GM18867 (cell line): Measurements from ENCODE around the gene ZC3H13.
A peak's percentile ranks its signal among the peaks of the same experiment; 100 is the strongest.

Experiments used
- ATAC-seq: cut with Tn5 transposase; IDR thresholded peaks from one replicate; pipeline ENCODE4 v1.9.1; 2021; ENCODE audit warnings: mild to moderate bottlenecking, moderate library complexity; ENCODE audit not compliant: unreplicated experiment

The ZC3H13 gene

DNA sequence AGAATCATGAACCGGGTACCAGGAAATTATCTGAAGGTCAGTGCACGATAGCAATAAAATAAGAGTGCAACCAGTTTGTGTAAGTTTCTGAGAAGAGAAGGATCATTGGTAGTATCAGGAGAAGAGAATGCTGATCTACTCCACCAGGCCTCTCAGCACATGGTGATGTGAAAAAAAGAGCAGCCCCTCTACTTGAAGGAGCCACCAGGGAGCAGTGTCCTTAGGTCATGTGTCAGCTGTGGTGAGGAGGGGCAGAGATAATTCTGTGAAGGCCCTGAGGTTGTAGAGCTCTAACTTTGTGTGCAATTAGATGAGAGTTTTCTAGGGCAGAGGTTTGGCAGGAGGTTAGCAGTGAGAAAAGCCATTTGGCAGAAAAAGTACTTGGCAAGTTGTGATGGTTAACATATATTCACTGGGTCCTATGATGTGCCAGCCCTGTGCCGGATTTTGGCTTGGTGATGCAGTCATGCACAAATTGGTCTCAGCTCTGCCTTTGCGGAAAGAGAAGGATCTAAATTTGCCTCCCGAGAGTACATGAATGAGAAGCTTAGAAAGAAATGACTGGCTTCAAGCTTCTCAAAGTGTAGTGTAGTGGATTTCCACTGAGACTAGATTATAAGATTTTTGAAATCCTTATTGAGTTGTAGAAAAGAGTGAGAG lies 19.2 kb upstream of the ZC3H13 start:
- ATAC-seq: peak; percentile 92

DNA sequence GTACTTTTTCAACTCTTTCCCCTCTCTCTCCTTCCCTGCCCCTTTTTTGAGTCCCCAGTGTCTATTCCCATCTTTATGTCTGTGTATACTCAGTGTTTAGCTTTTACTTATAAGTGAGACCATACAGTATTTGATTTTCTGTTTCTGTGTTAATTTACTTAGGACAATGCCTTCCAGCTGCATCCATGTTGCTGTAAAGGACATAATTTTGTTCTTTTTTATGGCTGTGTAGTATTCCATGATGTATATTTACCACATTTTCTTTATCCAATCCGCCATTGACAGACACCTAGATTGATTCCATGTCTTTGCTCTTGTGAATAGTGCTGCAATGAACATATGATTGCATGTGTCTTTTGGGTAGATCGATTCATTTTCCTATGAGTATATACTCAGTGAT lies 10.7 kb upstream of the ZC3H13 start:
- no peak for ATAC-seq

DNA sequence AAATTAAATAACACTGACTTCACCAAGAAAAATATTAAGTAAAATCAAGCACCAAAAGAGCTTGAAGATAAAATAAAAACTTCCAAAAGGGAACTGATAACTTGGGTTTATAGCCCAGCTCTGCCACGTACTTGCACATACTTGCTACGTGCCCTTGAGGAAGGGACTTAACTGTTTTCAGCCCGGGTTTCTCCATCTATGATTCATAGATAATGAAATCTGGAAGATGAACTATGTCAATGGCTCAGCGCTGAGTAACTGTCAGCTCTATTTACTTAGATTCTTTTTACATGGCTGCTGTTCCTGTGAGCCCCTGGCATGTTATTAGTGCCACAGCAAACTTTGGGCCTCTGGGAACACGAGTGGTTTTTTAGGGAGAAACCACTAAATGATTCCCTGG lies 9.6 kb upstream of the ZC3H13 start:
- no peak for ATAC-seq

DNA sequence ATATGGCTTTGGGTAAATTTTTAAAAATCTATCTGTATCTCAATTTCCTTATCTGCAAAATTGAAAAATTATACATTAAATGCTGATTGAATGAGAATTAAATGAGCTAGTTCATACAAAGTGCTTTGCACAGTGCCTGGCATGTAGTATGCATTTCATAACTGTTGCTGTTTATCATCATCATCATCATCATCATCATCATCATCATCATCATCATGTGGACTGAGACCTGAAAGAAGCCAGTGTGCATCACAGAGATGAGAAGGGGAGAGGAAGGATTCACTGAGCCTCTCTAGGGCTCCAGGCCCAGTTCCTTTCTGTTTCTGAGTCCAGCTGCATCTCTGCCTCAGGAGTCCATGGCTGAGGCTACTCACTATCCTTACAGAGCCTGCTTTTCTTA lies 6.9 kb upstream of the ZC3H13 start:
- no peak for ATAC-seq

DNA sequence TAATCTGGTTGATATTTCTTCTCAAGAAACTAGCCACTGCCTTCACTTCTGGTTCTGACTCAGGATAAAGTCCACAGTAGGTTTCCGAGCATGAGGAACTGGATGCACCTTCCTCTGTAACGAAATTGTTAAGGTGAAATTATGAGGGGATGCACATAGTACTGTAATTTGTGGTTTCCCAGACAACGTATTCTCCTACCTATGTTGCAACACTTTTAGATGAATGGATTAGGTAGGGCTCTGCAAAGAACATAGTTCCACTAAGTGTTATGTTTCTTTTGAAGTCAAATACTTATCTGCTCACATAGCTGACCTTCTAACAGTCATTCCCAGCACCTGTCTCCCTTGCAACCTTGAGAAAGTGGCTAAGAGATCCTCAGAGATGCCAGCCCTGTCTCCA lies 5.7 kb upstream of the ZC3H13 start:
- ATAC-seq: no peak

DNA sequence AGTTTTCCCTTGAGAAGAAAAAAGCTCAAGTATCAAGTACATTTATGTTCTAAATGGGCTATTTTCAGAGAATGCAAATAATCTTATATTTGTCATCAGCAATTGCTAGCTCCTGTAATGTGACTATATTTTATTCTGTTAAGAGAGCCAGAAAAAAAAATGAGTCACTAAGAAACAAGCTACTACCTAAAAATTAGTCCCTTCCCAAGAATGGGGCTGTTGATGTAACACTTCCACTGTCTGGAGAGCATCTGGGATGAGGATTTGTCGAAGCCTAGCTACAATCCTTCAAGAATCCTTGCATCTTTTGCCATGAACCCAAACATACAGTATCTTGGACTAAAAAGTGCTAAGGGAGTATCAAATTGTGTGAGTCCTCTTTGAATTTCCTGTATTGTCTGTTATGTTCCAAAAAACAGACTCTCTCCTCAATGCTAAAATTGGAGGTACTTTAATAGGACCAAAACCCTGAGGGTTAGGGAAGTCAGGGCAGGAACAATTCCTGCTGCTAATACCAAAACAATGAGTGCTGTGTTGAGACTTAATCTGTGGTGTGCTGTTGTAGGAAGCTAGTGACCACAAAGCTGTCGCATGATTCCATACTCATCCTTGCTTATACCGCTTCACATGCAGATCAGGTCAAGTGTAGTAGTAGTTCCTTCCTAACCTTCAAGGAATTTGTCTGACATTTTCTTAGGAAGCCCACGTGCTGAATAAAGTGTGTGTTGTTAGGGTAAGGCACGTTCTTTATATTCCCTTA lies 4.9 kb upstream of the ZC3H13 start:
- ATAC-seq: no peak

DNA sequence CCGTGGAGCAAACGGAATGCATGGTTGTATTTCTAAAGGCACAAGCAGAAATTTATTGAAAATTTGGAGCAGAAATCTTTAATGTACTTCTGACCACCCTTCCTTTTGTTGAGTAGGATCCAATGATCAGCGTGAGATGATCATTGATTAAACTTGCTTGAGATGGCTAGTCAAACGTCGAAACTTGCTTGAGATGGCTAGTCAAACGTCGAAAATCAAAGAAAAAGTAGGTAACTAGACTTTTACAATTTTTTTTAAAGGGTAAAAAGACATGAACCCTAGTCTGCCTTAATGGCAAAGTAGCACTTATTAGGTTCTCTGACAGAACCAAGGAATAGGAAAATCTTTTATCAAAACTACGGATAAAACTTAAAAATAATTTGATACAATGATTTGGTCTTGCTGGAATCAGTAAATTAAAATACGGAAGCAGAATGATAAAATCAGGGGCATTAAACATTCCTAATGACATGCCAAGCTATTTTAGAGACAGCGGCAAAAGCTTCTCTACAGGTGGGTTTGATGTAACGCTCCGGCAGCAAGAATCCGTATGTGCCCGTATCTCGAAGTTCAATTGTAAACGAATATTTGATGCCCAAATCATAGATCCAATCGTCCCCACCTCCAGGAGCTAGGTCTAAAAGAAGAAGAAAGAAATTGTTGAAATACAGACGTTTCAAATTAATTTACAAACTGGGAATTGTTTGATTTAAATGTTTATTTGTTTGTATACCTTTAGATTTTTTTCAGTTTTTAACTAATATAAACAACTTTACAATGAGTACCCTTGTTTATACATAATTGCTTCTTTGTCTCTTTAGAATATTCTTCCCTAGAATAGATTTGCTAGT lies 841 bp upstream of the ZC3H13 start:
- no peak for ATAC-seq

DNA sequence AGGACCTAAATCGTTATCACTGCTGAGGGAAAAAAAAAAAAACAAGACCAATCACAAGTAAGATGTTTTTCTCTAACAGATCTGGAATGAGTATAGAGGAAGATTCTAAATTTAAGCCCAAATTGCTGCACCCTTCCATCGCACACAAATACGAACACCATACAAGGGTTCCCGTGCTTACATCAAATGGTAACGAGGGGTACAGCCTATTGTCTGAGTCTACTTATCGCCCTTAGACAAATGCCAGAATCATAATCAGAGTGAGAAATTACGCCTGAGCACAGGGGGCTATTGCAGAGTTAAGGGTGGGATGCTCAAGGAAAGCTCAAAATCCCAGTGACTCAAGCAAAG lies 603 bp downstream of the ZC3H13 start:
- peak; percentile 3 for ATAC-seq

DNA sequence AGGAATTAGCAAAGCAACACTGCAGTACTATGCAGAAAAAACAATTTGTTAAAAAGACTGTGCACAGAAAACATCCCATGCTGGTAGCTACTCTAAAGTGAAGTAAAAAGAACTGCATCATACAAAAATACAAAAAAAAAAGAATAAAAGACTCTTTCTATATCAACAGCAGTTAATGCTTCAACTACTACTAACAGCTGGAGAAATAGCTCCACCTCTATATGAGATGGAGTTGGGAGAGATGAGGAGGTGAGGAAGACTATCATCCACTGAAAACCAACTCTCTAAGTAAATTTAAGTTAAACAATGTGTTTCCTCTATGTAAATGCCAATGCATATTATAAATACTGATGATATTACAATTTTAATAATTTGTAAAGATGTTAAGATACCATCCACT lies 1.8 kb downstream of the ZC3H13 start:
- no peak for ATAC-seq

DNA sequence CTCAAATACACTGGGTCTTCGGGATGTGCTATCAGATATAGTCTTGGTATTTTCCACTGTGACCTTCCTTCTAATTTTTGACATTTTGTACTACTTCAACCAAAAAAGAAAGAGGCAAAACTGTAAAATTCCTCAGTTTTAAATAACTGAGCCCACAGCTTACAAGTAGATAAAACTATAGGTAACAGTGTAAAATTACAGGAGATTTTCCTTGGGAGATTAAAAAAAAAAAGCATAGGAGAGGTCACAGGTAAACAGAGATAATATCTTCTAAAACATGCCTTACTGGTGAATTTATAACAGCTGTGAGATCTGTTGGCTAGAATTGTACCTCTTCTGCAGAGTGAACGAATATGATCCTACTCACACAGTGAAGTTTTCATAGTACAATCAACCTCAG lies 7.1 kb downstream of the ZC3H13 start:
- ATAC-seq: no peak

DNA sequence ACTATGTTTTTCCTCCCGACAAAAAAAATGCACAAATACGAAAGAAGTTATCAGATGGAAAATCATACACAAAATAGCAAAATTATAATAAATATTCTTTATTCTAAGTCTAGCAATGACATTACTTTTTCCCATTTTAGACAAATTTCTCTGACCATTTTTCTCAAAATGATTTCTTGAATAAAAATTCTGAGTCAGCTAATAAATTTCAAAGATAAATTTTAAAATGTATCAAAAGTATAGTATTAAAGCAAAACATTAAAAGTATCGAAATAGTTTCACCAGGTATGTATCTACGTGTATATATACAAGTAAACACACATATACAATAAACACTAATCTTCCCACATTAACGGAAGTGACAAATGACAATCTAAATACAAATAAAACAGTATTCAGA lies 8.9 kb downstream of the ZC3H13 start:
- ATAC-seq: no peak

DNA sequence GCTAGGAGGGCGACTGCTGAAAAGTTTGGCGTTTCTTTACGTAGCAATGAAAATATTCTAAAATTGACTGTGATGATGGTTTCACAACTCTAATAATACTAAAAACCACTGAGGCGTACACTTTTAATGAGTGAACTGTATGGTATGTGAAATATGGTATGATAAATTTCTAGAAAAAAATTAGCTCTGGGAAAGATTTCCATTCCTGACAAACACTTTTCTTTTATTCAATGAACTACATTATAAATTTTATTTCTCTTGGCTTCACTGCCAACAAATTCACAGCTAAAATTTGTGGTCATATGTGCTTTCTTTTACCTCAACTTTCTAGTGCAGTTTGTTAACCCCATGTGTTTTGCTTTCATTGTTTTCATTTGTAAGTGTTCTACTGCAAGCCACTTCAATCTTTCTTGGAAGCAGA lies 11.1 kb downstream of the ZC3H13 start:
- ATAC-seq: no peak

DNA sequence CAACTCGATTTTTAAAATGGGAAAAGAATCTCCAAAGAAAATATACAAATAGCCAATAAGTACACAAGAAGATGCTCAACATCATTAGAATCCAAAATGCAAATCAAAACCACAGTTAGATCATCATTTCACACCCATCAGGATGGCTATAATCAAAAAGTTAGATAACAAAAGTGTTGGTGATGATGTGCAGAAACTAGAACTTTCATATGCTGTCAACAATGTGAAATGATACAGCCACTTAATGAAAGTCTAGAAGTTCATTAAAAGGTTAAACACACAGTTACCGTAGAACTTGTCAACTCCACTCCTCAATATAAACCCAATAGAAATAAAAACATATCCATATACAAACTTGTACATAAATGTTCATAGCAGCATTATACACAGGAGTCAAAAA lies 11.8 kb downstream of the ZC3H13 start:
- ATAC-seq: no peak

DNA sequence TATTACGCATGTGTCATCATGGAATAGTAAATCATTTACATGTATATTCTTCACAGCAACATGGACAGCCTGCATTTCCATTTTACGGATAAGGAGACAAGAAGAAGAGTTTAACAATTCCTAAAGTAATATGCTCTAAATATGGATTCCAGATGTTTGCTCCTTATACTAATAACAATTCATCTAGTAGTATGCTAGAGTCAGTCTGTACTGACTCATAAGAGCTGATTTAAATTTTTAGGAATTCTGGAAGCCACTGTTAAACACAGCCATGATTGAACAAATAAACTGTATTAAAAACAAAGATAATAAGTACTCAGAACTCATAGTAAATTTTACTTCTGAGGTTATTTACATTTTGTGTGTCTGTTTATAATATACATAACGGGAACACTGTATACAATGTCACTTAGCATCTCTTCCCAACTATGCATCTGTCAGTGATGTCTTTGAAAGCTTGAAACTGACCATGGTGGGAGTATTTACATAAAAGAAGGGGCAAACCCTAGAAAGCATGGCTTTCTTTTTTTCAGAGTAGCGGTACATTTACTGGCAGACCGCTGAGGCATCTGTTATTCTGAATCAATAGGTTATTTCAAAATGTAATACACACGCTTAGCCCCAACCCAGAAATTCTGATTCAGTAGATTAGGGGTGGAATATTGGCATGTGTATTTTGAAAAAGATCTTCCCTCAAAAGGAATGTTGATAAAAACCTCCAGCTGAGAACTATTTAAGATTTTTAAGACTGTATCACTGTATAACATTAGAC lies 12.9 kb downstream of the ZC3H13 start:
- ATAC-seq: no peak

DNA sequence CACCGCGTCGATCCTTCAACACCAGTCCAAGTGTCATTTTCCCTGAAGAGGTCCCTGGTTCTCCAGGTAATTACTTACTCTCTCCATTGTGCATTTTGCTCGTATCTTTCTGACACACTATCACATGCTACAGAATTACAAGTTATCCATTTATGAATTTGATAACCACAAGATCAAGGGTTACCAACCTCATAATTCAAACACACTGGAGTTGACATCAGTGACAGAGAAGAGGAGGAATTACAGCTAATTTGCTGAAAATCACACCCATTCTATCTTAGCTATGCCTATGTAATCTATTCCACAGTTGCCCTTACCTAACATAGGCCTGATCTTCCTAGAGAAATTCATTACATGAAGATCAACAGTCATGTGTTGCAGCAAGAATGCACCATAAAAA lies 14.2 kb downstream of the ZC3H13 start:
- ATAC-seq: no peak

DNA sequence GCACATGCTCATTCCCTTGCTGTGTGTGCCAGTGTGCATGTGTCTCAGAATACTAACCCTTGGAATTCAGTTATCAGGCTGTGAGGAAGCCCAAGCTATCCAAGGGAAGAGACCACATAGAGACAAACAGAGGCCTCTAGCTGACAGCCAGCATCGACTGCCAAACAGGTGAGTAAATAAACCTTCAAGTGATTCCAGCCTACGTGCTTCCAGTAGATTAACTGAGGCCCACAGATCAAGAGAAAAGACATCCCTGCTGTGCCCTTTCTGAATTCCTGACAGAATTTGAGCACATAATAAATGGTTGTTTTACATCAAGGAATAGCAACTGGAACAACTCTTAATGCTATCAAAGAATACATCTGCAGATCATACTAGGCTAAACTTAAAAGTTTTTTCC lies 17.5 kb downstream of the ZC3H13 start:
- ATAC-seq: no peak

DNA sequence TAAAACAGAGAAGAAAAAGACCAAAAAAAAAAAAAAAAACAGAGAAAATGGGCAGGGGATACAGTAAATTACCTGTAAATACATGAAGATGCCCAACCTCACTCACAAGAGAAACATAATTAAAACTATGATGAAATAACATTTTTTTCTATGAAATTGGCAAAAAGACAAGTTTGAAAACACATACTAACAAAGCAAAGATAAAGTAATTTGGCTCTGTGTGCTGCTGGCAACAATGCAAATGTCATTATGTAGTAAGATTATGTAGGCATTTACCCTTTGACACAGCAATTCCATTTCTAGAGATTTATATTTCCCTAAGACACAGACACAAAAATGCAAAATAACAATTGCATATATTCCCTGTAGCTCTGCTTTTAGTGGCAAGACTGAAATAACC lies 20.2 kb downstream of the ZC3H13 start:
- no peak for ATAC-seq

DNA sequence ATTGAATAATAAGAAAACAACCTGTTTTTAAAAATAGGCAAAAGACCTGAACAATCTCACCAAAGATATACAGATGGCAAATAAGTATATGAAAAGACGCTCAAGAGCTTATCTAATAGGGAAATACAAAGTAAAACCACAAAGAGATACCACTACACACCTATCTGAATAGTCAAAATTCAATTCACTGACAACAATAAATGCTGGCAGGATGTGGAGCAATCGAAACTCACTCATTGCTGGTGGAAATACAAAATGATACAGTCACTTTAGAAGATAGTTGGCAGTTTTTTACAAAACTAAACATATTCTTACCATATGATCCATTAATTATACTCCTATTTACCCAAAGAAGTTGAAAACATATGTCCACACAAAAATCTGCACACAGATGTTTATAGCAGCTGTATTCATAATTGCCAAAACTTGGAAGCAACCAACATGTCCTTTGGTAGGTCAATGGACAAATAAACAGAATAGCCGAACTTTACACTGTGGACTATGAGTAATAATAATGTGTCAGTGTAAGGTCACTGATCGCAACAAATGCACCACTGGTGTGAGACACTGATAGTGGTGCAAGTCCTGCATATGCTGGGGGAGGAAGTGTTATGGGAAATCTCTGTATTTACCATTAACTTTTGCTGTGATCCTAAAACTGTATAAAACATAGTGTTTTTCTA lies 20.8 kb downstream of the ZC3H13 start:
- no peak for ATAC-seq

DNA sequence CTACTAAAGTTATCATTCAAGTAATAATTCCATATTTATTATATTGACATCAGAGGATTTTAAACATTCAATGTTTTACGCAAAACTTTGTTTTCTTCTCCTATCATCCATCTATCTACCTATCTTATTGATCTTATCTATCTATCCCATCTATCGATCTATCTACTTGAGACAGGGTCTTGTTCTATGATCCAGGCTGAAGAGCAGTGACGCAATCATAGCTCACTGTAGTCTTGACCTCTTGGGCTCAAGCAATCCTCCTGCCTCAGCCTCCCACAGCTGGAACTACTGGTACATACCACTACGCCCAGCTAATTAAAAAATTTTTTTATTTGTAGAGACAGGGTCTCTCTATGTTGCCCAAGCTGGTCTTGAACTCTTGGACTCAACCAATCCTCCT lies 27.4 kb downstream of the ZC3H13 start:
- ATAC-seq: no peak

DNA sequence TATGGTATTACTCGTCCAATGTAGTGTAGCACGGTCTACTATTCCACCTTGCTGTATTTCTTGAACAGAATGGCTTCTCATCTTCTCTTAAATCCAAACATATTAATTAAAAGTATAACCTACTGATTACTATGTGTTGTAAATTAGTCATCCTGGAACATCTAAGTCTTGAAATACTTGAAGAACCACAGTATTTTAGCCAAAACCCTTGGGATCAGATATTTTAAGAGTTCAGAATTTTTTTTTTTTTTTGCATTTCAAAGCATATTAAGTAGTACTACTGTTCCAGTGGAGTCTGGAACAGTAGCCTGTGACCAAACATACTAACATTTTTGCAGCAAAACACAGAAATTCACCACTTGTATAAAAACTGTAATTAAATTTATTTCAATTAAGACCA lies 30.1 kb downstream of the ZC3H13 start:
- no peak for ATAC-seq

DNA sequence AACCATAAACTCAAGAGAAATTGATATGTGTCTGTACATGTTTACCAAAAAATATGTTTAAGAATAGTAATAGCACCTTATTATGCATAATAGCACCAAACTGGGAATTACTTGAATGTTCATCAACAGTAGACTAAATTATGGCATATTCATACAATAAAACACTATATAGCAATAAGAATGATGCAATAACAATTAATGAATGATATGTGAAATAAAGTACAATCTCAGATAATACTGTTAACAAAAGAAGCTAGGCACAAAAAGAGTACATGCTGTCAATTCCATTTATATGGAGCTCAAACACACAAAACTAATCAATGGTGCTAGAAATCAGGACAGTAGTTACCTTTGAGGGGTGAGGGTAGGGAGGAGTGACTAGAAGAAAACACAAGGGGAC lies 36.3 kb downstream of the ZC3H13 start:
- ATAC-seq: no peak
